Measurements from ENCODE around the gene IL23R.
"Not testable (repeated sequence)": the region's sequence is repeated elsewhere in the genome, so short reads cannot be mapped to it uniquely, and the experiment has no call there.

Gene IL23R

GRCh38 chr1:67194209-67194863, 28.1 kb downstream of the IL23R start:
- DNase-seq: no peak

- no peak for DNase-seq
These were observed 34.5 kb downstream of the IL23R start for GRCh38 chr1:67200755-67201154.

DNA sequence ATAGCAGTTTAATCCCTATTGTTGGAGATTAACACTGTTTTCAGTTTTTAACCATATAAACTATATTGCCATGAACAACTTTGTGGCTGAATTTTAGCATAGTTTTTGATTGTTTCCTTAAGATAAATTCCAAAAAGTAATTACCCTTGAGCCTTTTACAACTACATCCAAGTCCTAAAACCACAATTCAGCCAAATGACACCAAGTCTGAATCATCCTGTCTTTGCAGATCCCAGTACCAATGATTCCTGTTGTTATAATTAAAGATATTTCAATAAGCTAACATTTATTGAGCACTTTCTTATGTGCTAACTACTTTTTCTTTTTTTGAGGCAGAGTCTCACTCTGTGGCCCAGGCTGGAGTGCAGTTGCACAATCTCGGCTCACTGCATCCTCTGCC, 35.6 kb downstream of the IL23R start:
- no peak for DNase-seq

DNA sequence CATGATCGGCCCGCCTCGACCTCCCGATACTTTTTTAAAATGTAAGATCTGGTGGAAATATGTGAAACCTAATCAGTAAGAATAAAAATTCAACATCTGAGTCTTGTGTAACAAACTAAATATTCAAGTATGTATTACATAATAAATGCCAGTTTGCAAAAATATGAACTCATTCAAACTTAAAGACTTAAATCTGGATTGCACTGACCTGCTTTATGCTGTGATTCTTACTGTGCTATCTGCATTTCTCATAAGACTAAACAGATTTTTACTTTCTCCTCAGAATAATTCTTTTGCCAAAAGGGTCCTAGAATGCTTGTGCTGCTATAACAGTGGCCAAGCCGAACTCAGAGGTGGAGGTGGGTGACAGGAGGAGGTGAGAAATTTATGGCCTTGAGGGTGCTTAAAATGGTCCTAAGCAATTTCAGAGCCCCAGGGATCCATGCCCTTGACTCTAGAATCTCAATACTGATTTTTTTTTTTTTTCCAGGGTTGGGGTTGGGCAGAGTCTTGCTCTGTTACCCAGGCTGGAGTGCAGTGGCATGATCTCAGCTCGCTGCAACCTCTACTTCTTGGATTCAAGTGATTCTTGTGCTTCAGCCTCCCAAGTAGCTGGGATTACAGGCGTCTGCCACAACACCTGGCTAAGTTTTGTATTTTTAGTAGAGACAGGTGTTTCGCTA, 38.2 kb downstream of the IL23R start:
- no peak for DNase-seq

GRCh38 chr1:67207398-67207797, 41.1 kb downstream of the IL23R start:
- not testable (repeated sequence) for DNase-seq

GRCh38 chr1:67208217-67208616, 42.0 kb downstream of the IL23R start:
- no peak for DNase-seq

DNA sequence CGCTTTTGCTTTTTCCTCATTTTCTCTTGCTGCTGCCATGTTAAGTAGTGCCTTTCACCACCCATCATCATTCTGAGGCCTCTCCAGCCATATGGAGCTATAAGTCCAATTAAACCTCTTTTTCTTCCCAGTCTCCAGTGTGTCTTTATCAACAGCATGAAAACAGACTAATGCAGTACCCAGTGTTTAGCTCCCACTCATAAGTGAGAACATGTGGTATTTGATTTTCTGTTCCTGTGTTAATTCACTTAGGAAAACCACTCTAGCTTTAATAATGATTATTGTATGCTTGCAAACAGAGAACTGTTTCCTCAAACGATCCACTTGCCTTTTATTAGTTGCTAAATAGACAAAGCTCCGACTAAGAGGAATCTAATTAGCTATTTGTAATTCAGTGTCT, 43.3 kb downstream of the IL23R start:
- DNase-seq: no peak

- no peak for DNase-seq
These were observed 45.6 kb downstream of the IL23R start for GRCh38 chr1:67211589-67212563.

GRCh38 chr1:67213164-67213563, 46.9 kb downstream of the IL23R start:
- no peak for DNase-seq

DNA sequence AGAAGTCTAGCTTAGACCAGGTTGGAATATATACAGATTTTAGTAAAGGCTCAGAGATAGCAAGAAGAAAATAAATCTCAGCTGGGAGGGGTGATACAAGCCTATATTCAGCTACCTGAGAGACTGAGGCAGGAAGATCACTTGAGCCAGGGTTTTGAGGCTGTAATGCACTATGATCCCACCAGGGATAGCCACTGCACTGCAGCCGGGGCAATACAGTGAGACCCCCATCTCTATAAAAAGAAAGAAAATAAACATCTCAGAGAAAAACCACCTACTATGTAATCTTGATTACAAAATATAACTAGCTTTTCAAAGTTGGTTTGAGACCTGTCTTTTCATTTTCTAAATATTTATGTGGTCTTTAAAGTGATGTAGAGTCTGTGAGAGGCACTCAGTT, 47.7 kb downstream of the IL23R start:
- no peak for DNase-seq

- no peak for DNase-seq
These were observed 48.3 kb downstream of the IL23R start for GRCh38 chr1:67214420-67215174.

DNA sequence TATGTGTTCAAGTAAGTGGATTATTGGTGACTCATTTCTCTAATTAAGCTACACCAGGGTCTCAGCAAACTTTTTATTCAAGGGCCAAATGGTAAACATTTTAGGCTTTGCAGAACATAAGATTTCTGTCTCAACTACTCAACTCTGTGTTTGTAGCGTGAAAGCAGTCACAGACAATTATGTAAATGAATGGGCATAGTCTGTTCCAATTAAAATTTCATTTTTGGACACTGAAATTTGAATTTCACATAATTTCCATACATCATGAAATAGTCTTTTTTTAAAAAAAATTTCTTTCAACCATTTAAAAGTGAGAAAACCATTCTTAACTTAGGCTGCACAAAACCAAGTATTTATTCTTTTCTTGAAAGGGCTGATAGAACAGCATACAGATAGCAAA, 50.1 kb downstream of the IL23R start:
- DNase-seq: no peak

- no peak for DNase-seq
These were observed 51.2 kb downstream of the IL23R start for GRCh38 chr1:67217417-67217816.

DNA sequence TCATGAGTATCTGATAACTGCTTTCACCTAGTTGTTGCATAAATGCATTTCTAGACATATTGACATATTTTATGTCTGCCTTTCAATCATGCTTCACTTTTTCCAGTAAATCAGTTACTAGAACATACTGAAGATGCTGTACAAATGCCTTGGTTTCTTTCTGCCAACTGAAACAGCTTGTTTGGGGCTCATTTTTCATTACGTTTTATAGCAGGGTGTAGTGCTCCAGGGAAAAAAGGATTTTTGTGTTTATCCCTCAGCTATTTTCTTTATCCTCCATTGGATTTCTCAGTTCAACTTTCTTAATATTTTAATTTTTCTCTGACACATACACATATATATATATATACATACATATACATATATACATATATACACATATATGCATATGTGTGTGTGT, 51.7 kb downstream of the IL23R start:
- no peak for DNase-seq

GRCh38 chr1:67224856-67225255, 58.6 kb downstream of the IL23R start:
- DNase-seq: no peak

DNA sequence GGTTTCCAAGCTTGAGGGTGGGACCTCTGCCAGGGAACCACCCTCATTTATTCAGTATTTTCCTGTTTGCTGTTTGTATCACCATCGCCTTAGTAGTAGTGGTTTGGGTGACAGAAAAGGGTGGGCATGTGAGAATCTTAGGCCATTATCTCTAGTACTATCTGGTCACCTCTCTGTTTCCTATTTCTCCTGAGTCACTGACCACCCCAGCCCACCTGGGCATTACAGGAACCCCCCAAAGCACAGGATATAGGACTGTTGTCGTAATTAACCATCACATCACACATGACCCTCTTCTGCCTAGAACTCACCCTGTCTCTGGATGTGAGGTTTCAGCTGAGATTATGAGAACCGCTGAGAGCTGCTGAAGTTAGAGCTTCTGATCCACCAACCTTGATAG, 60.4 kb downstream of the IL23R start:
- DNase-seq: no peak

- DNase-seq: no peak
These were observed 60.9 kb downstream of the IL23R start for GRCh38 chr1:67227196-67227595.

- no peak for DNase-seq
These were observed 62.5 kb downstream of the IL23R start for GRCh38 chr1:67228791-67229190.

DNA sequence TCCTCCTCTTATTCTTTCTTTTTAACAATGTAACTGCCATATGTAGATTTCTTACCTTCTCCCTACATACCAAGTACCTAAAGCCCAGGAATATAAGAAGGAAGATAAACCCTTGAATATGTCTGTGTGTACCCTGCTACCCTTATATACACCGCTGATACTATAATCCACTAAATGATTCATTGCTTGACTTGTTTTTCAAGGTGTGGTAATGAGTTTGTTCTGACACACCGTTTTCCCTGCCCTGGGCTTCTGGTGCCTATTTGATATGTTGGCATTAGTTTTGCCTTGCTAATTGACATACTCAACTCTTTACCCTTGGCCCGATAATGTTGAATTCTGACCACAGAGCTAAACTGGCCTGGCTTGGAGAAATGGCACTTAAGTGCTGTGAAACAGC, 64.3 kb downstream of the IL23R start:
- DNase-seq: no peak

DNA sequence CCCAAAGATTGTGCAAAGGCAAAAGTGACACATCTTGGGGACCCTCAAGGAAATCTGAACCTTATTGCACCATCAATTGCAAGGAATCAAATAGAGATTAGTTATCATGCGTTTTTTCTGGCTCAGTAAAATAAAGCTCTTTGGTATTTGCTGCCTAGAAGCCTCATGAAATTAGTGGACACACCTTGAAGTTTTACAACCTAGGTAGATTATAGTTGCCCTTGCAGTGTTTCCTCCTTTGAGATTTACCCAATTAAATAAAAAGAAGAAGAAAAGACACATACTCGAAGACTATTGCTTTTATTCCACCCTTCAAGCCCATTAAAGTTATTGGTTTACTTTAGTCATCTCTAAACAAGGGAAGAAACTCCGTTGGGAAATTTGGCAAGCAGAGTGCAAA, 70.0 kb downstream of the IL23R start:
- DNase-seq: no peak

DNA sequence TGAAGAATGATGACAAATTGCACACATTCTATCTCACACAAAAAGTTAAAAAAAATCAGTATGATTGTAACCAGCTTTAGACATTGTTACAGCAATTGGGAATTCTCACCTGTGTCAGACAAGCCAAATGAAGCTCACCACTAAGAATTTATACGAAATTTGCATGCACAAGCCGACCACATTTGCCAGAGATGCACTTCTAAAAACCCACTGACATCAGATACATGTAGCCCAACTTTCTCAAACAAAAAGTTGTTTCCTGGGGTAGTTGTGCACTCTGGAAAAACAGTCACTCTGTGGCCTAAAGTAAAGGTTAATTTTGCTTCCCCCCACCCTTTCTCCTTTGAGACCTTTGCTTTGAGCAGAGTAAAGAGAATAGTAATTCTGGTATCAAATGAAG, 73.5 kb downstream of the IL23R start:
- no peak for DNase-seq

DNA sequence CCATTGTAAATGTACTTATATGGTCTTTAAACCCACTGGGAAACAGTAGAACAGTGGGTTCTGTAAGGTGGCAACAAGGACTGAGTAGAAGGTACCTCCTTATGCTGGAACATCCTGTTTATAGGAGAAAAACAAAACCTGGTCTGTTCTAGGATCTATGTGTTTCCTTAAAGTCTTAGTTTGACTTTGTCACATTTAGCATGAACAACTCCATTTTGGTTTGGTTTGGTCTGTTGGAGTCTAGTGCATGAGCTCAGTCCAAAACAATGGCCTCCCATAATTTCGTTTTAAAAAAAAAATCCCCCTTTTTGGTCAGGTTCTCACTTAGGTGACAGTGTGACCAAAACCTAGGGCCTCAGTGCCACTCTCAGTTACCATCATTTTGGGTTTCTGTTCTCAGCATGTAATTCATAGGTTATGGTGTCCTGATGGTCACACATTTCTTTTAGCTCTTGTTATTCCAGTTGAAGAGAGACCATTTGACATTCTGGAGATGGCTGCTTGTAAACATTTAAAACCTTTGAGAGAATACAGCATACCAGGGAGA, 75.0 kb downstream of the IL23R start:
- DNase-seq: no peak

DNA sequence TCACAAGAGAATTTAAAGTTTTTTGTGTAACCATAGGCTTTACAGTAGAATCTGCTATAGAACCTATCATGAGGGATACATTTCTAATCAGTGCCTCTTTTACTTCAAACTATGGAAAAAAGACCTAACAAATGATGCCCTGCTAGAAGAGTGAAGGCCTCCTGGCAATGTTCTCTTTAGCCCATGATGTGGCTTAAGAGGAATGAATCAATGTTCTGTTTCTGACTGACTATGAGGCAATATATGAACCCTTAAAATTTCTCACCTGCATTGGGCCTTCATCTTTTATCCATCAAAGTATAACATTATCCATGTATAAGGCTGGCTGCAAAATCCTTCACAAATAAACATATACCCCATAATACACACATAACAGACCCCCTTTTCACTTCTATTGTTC, 75.8 kb downstream of the IL23R start:
- no peak for DNase-seq
